GM19455 (cell line): ENCODE data around the gene TMUB1.

Experiments
- ATAC-seq: cut with Tn5 transposase; IDR thresholded peaks from one replicate; pipeline ENCODE4 v1.9.1; 2021; ENCODE audit not compliant: unreplicated experiment

TMUB1 gene

DNA sequence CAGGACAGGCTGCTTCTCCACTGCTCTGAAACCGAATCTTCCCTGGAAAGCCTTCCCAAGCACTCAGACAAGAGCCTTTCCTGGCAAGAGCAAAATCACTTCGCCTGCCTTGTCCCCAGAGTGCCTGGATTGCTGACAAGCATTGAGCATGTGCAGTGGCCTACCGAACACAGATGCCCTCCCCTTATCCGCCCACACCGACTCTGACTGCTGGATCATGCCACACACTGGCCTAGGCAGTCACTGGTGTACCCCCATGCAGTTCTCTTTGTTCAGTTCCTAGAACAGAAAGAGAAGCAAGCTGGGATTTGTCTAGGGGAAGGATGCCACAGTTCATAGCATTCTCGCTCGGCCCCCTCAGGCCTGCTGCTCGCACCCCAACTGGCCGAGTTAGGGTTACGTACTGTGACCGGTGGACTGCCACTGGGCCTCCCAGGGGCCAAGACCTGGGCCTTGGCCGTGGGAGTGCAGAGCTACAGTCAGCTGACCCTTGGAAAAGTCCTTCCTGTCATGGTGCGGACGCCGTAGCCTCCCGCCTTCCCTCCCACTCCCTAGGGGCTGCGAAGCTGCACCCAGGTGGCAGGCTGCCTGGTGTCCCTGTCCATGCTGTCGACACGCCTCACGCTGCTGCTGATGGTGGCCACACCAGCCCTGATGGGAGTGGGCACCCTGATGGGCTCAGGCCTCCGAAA, 48.1 kb downstream of the TMUB1 start:
- ATAC-seq, result no peak

GRCh38 chr7:151034312-151035025, 48.8 kb downstream of the TMUB1 start:
- no peak for ATAC-seq

GRCh38 chr7:151033864-151034249, 49.4 kb downstream of the TMUB1 start:
- ATAC-seq, result no peak

- ATAC-seq, result no peak
Measured at GRCh38 chr7:151032936-151033863, 50.1 kb downstream of the TMUB1 start.
